Mucosa of rectum (tissue), 2 donors: ENCODE data around the gene RUNX3.

ENCODE experiments used
- H3K27ac ChIP-seq, 2 donors: one replicate each; pipeline ENCODE4 v1.7.0; 2013; ENCODE audit warnings: inconsistent platforms in 2 of 2, low read depth in 2 of 2, low read length in 2 of 2
- H3K27me3 ChIP-seq, 2 donors: one replicate each; pipeline ENCODE4 v1.7.0; 2013; ENCODE audit warnings: low read length in 2 of 2; ENCODE audit not compliant: control insufficient read depth in 2 of 2, insufficient read depth in 2 of 2
- H3K36me3 ChIP-seq, 2 donors: one replicate each; pipeline ENCODE4 v1.7.0; 2013; ENCODE audit warnings: low read length in 2 of 2; ENCODE audit not compliant: control insufficient read depth in 2 of 2, insufficient read depth in 2 of 2
- H3K4me1 ChIP-seq, 2 donors: one replicate each; pipeline ENCODE4 v1.7.0; 2013; ENCODE audit warnings: low read length in 2 of 2, mild to moderate bottlenecking in 1 of 2; ENCODE audit not compliant: control insufficient read depth in 2 of 2, insufficient read depth in 2 of 2
- H3K4me3 ChIP-seq, 2 donors: one replicate each; pipeline ENCODE4 v1.7.0; 2013; ENCODE audit warnings: low read length in 2 of 2
- H3K9ac ChIP-seq, 2 donors: one replicate each; pipeline ENCODE4 v1.7.0; 2013; ENCODE audit warnings: low read length in 2 of 2, low read depth in 1 of 2, mild to moderate bottlenecking in 1 of 2
- H3K9me3 ChIP-seq, 2 donors: one replicate each; pipeline ENCODE4 v1.7.0; 2013; ENCODE audit warnings: low read length in 2 of 2; ENCODE audit not compliant: control insufficient read depth in 2 of 2
- donor health status: healthy.
- donor health status: Normal muscosa, but diverticular disease.

The RUNX3 gene

DNA sequence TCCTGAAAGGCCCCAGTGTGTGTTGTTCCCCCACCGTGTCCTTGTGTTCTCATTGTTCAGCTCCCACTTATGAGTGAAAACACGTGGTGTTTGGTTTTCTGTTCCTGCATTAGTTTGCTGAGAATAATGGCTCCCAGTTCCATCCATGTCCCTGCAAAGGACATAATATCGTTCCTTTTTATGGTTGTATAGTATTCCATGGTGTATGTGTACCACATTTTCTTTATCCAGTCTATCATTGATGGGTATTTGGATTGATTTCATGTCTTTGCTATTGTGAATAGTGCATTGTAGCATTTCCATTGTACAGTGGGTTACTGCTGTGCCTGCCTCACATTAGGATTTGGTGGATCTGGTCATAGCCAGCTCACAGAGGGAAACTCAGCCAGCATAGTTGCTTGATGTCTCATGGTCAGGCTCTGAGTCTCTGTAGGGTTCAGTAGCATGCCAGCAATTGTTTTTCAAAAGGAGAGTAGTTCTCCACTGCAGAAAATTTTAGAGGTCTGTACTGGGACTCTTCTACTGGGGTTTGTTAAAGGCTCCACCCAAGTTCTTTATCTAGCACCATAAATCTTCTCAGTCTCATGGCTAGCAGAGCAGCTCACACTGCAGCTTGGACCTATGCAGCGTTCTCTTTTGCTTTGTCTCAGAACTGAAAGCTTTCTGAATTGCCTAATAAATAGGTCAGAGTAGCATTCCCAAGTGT is 41.0 kb downstream of the RUNX3 start:
- no peak overlapping the region for H3K27ac ChIP-seq
- no peaks in the 10 kb centered on the region for H3K36me3 ChIP-seq
- H3K4me3 ChIP-seq: no peak overlapping the region
- H3K4me1 ChIP-seq: peaks cover 7 to 25% of the 10 kb centered on the region in 2 donors
- H3K9me3 ChIP-seq: no peaks in the 10 kb centered on the region
- H3K9ac ChIP-seq: no peak overlapping the region
- H3K27me3 ChIP-seq: no peaks in the 10 kb centered on the region

DNA sequence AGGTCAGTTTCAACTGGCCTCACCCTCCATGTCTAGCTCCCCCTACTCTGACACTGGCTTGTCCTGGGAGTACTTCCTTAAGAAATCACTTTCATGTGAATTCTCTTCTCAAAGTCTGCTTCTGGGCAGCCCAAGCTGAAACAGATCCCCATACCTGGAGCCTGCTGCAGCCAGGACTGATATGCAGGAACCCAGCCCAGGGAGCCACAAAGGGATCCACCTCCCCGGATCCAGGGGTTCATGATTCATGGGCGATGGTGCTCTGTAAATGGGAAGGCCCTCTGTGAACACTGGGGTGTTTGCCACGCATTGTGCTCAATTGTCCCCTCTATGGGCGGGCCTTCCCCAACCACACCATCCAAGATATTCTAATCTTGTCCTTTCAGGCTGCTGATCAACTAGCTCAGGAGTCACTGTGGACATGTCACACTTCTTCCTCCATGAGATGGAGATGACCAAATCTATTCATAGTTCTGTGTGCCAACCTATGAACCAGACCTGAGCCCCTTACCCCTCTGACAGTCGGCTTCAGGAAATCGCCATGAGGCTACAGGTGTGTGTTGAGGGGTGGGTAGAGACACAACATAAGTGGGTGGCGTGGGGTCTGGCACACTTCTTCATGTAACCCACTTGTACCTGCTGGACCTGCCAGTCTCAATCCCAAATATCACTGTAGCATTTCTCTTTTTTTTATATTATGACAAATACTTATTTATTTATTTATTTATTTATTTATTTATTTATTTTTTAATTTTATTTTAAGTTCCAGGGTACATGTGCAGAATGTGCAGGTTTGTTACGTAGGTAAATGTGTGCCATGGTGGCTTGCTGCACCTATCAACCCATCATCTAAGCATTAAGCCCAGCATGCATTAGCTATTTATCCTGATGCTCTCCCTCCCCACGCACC is 41.8 kb downstream of the RUNX3 start:
- no peak overlapping the region for H3K27ac ChIP-seq
- H3K4me1 ChIP-seq: peaks cover 2 to 18% of the 10 kb centered on the region in 2 donors
- no peaks in the 10 kb centered on the region for H3K27me3 ChIP-seq
- H3K36me3 ChIP-seq: no peaks in the 10 kb centered on the region
- no peak overlapping the region for H3K4me3 ChIP-seq
- H3K9ac ChIP-seq: no peak overlapping the region
- no peaks in the 10 kb centered on the region for H3K9me3 ChIP-seq

DNA sequence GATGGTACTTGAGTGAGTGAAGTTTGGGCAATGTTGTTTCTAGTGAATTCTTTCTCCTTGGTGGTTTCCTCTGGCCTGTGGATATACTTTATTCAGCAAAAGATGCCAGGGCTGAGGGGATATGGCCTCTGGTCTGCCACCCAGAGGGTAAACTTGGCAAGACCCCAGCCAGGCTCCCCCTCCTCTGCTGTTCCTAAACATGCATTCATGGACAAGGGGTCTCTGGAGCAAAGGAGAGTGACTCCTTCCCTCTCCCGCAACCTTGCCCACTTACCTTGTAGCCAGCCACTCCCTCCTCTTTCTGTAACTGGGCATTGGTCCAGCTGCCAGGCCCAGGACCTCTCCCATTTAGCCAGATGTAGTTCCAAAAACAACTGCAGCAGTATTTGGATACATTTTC is 43.8 kb downstream of the RUNX3 start:
- Histone ChIP-seq H3K27ac (no peak overlapping the region), H3K36me3 (no peaks in the 10 kb centered on the region), H3K4me1 (peaks cover 2 to 8% of the 10 kb centered on the region in 2 donors), H3K4me3 (no peak overlapping the region), H3K9me3 (no peaks in the 10 kb centered on the region), H3K27me3 (no peaks in the 10 kb centered on the region), H3K9ac (no peak overlapping the region)

DNA sequence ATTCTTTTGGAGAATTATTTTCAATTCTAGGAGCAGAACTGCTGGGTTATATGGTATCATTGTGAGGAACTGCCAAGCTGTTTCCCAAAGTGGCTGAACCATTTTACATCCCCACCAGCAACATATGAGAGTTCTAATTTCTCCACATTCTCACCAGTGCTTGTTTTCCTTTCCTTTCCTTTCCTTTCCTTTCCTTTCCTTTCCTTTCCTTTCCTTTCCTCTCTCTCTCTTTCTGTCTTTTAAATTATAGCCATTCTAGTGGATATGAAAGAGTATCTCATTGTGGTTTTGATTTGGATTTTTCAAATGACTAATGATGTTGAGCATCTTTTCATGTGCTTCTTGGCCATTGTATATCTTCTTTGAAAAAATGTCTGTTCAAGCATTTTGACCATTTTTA is 45.3 kb downstream of the RUNX3 start:
- H3K9ac ChIP-seq: no peak overlapping the region
- H3K9me3 ChIP-seq: no peaks in the 10 kb centered on the region
- H3K27ac ChIP-seq: no peak overlapping the region
- no peak overlapping the region for H3K4me3 ChIP-seq
- H3K27me3 ChIP-seq: no peaks in the 10 kb centered on the region
- H3K36me3 ChIP-seq: no peaks in the 10 kb centered on the region
- H3K4me1 ChIP-seq: peaks cover 0 to 2% of the 10 kb centered on the region in 2 donors

DNA sequence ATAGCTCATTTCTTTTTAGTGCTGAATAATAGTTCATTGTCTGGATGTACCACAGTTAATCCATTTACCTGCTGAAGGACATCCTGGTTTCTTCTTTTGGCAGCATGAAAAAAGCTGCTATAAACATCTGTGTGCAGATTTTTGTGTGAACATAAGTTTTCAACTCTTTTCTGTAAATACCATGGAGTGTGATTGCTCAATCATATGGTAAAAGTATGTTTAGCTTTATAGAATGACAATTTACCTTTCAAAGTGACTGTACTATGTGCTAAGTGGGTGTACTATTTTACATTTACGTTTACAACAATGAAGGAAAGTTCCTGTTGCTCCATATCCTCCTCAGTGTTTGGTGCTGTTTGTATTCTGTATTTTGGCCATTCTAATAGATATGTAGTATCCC is 49.0 kb downstream of the RUNX3 start:
- no peak overlapping the region for H3K27ac ChIP-seq
- H3K27me3 ChIP-seq: no peaks in the 10 kb centered on the region
- no peaks in the 10 kb centered on the region for H3K4me1 ChIP-seq

DNA sequence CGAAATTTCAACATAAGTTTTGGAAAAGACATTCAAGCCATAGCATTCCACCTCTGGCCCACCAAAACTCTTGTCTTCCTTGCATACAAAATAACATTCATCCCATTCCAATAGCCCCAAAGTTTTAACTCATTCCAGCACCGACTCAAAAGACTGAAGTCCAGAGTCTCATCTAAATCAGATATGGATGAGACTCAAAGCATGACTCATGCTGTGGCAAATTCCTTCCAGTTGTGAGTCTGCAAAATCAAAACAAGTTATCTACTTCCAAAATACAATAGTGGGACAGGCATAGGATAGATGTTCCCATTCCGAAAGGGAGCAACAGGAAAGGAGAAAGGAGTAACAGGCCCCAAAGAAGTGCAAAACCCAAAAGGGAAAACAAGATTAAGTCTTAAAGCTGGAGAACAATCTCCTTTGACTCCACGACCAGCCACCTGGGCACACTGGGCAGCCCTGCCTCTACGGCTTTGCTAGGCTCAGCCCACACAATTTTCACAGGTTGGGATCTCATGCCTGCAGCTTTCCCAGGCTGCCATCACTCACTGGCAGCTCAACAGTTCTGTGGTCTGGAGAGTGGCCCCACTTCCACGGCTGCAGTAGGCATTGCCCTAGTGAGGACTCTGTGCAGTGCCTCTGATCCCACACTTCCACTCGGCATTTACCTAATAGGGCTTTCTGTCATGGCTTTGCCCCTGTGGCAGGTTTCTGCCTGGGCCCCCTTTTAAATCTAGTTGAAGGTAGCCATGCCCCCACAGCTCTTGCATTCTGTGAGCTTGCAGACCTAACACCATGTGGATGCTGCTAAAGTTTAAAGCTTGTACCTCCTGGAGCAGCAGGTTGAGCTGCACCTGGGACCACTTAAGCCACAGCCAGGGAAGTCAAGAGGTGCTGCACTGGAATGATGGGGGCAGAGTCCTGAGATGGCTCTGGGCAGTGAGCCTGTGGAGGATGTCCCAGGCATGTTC is 51.0 kb downstream of the RUNX3 start:
- Histone ChIP-seq H3K27ac (no peak overlapping the region), H3K9me3 (no peaks in the 10 kb centered on the region), H3K27me3 (no peaks in the 10 kb centered on the region), H3K9ac (no peak overlapping the region), H3K4me1 (peaks cover 0 to 8% of the 10 kb centered on the region in 2 donors), H3K36me3 (no peaks in the 10 kb centered on the region), H3K4me3 (no peak overlapping the region)

More for the DNA sequence above, 49.0 kb downstream of the RUNX3 start:
- Histone ChIP-seq H3K9ac (no peak overlapping the region), H3K36me3 (no peaks in the 10 kb centered on the region), H3K9me3 (no peaks in the 10 kb centered on the region), H3K4me3 (no peak overlapping the region)

DNA sequence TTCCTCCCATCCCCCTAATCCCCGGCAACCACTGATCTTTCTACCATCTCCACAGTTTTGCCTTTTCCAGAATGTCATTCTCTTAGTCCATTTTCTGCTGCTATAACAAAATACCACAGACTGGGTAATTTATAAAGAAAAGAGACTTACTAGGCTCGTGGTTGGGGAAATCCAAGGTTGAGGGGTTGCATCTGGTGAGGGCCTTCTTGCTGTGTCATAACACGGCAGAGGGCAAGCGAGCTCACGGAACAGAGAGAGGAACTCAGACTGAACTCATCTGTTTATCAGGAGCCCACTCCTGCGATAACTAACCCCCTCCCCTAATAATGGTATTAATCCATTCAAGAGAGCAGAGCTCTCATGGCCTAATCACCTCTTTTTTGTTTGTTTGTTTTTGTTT is 52.0 kb downstream of the RUNX3 start:
- no peaks in the 10 kb centered on the region for H3K9me3 ChIP-seq
- H3K4me3 ChIP-seq: no peak overlapping the region
- no peak overlapping the region for H3K9ac ChIP-seq
- no peaks in the 10 kb centered on the region for H3K36me3 ChIP-seq
- no peak overlapping the region for H3K27ac ChIP-seq
- no peaks in the 10 kb centered on the region for H3K27me3 ChIP-seq
- H3K4me1 ChIP-seq: peaks cover 0 to 8% of the 10 kb centered on the region in 2 donors

DNA sequence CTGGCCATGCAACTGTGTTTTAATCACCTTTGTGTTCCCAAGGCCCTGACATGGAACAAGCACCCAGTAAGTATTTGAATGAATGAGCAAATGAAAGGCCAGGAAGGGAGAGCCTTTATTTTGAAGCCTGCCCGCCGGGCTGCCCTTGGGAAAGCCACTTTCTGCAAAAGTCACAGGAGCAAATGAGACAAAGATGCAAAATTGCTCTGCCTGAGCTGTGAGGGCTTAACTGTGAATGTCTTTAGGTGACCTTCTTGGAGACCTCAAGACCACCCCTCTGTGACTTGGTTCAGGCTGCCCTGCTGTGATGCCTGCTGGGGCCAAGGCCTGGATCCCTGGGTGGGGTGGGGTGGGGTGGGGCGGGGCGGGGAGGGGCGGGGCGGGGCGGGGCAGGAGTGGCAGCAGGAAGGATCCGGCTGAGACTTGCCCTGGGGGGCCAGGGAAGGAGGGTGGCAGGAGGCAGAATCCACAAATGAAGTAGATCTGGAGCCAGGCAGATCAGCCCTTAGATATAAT is 54.0 kb downstream of the RUNX3 start:
- Histone ChIP-seq H3K27ac (no peak overlapping the region), H3K27me3 (no peaks in the 10 kb centered on the region), H3K9me3 (no peaks in the 10 kb centered on the region), H3K9ac (no peak overlapping the region), H3K4me3 (no peak overlapping the region), H3K36me3 (no peaks in the 10 kb centered on the region), H3K4me1 (peaks cover 4 to 8% of the 10 kb centered on the region in 2 donors)

DNA sequence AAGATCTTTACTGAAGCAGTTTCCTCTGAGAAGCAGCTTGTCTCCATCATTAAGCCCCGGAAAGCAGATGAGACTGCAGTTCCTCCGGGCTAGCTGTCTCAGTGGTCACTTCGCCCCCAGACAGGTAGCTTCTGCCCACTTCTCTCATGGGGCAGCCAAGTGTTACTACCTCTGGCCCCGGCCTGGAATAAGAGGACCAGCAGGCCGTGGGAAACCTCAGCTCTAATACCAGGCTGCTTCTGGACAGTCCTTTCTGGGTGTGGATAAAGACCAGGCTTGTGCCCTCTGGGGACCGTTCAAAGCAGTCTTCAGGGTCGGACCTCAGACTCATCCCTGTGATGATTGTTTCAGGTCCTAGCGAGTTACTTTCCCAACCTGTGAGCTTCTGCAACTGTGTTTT is 54.8 kb downstream of the RUNX3 start:
- no peaks in the 10 kb centered on the region for H3K27me3 ChIP-seq
- H3K9ac ChIP-seq: no peak overlapping the region

More for the DNA sequence above, 54.8 kb downstream of the RUNX3 start:
- peaks cover 5 to 8% of the 10 kb centered on the region in 2 donors for H3K4me1 ChIP-seq
- no peaks in the 10 kb centered on the region for H3K36me3 ChIP-seq
- H3K4me3 ChIP-seq: no peak overlapping the region
- H3K27ac ChIP-seq: no peak overlapping the region
- no peaks in the 10 kb centered on the region for H3K9me3 ChIP-seq
